ENCODE data around the gene KIF5C.

DNA sequence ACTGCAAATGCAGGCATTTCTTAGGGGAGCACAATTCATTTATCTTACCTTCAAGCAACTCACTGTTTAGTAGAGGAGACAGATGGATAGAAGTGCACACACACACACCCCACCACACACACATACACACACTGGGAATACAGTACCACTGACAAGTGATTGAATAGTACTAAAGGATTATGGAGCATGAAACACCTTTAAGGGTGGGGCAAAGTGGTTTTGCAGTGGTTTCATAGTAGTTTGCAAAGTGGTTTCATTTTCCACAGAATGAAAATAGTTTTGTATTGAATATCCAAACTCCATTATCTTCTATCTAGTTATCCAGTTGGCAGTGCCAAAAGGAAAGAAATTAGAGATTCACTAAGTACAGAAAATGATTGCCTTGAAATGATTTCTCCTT lies 18.9 kb downstream of the KIF5C start:
- TF ChIP-seq, protein P1, sequence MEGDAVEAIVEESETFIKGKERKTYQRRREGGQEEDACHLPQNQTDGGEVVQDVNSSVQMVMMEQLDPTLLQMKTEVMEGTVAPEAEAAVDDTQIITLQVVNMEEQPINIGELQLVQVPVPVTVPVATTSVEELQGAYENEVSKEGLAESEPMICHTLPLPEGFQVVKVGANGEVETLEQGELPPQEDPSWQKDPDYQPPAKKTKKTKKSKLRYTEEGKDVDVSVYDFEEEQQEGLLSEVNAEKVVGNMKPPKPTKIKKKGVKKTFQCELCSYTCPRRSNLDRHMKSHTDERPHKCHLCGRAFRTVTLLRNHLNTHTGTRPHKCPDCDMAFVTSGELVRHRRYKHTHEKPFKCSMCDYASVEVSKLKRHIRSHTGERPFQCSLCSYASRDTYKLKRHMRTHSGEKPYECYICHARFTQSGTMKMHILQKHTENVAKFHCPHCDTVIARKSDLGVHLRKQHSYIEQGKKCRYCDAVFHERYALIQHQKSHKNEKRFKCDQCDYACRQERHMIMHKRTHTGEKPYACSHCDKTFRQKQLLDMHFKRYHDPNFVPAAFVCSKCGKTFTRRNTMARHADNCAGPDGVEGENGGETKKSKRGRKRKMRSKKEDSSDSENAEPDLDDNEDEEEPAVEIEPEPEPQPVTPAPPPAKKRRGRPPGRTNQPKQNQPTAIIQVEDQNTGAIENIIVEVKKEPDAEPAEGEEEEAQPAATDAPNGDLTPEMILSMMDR (IDR thresholded peaks at IDR 0.05 in 4 of 5, conservative IDR thresholded peaks at IDR 0.05 in 1 of 5), result no peak
- no peak for TF ChIP-seq POLR2A (IDR thresholded peaks at IDR 0.05)

Measured in gastrocnemius medialis (tissue), 4 donors.